HFFc6 (cell line): ENCODE data around the gene SEZ6L. TPM values are rescaled to one million over a fixed set of nuclear protein-coding genes. Genes with fewer than 3 reads are reported as not detected.

ENCODE experiments used
- DNase-seq: peaks from one replicate; pipeline ENCODE4 v3.0.0-alpha.2; 2018
- H3K27ac Mint-ChIP-seq: 2 replicates; pipeline ENCODE4 v1.8.0; 2020; ENCODE audit warnings: mild to moderate bottlenecking, mixed read lengths
- H3K27me3 Mint-ChIP-seq: 2 replicates; pipeline ENCODE4 v1.8.0; 2021; ENCODE audit warnings: mild to moderate bottlenecking, moderate library complexity, mixed read lengths; ENCODE audit not compliant: insufficient read depth
- H3K36me3 Mint-ChIP-seq: 2 replicates; pipeline ENCODE4 v1.8.0; 2021; ENCODE audit warnings: low read depth, mixed read lengths
- H3K4me1 Mint-ChIP-seq: 2 replicates; pipeline ENCODE4 v1.8.0; 2020; ENCODE audit warnings: low read depth, mixed read lengths
- H3K4me3 Mint-ChIP-seq: 2 replicates; pipeline ENCODE4 v1.8.0; 2020; ENCODE audit warnings: mild to moderate bottlenecking, moderate library complexity, mixed read lengths
- H3K9me3 Mint-ChIP-seq: 2 replicates; pipeline ENCODE4 v1.8.0; 2020; ENCODE audit warnings: mild to moderate bottlenecking, mixed read lengths
- long read RNA-seq: library from polyadenylated mRNA; unstranded; transcript quantifications from one replicate; pipeline ENCODE4 v2.0.0, GENCODE V29; 2019
- total RNA-seq, 6 experiments: library from RNA; stranded (reverse); fragmentation: NEBNext Ultra II Directional; extraction: Animal tissue kit (Norgen Biotek cat#: 25700); gene quantifications; 2 replicates in 1 of 6; 3 replicates in 5 of 6; pipeline ENCODE4 v1.2.3, GENCODE V29; 2021
- TF ChIP-seq, protein P1 (sequence below): fragments of 200-600 bp; sonication (generic); IDR thresholded peaks from 2 replicates; pipeline ENCODE4 v1.5.0; 2021; ENCODE audit warnings: antibody characterized with exemption, mild to moderate bottlenecking

Gene SEZ6L
- total RNA-seq: not detected
- long read RNA-seq: 0 reads

DNA sequence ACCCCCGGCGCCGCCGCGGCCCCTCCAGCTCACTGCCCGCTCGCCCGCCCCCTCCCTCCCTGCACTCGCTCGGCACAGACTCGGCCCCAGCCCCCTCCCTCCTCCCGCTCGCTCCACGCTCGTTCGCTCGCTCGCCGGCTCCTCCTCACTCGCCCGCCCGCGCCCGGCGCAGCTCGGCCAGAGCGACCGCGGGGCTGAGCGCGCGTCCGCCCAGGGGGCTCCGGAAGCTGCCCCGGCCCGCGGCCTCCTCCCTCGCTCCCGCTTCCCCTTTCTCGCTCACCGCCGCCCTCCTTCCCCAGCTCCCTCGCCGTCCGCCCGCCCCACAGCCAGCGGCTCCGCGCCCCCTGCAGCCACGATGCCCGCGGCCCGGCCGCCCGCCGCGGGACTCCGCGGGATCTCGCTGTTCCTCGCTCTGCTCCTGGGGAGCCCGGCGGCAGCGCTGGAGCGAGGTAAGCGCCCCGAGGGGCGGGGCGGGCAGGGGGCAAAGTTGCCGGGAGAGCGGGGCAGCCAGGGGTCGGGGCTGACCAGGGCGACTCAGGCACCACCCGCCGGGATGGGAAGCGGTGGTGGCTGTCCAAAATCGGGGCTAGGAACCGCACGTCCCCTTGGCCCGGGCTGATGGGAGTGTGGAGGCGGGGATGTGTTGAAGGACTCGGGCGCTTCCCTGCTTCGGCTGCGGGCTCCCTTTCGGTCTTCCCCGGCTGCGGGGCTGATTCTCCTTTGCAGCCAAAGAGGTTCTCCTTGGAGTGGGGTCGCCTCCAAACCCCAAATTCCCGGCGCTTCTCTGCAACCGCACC lies at the start of gene SEZ6L:
Gene SEZ6L, plus strand, starts transcription at position 148 of the 797 bp plus-strand sequence. Its CDS starts 208 bp downstream, at position 356.
- no peak for DNase-seq
- peaks cover 7% of the 10 kb centered on the region; the same call in 1 of the 2 replicates for H3K27me3 Mint-ChIP-seq
- TF ChIP-seq, protein P1, sequence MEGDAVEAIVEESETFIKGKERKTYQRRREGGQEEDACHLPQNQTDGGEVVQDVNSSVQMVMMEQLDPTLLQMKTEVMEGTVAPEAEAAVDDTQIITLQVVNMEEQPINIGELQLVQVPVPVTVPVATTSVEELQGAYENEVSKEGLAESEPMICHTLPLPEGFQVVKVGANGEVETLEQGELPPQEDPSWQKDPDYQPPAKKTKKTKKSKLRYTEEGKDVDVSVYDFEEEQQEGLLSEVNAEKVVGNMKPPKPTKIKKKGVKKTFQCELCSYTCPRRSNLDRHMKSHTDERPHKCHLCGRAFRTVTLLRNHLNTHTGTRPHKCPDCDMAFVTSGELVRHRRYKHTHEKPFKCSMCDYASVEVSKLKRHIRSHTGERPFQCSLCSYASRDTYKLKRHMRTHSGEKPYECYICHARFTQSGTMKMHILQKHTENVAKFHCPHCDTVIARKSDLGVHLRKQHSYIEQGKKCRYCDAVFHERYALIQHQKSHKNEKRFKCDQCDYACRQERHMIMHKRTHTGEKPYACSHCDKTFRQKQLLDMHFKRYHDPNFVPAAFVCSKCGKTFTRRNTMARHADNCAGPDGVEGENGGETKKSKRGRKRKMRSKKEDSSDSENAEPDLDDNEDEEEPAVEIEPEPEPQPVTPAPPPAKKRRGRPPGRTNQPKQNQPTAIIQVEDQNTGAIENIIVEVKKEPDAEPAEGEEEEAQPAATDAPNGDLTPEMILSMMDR: no peak
- H3K4me3 Mint-ChIP-seq: no peak within 1 kb of the TSS
- H3K27ac Mint-ChIP-seq: no peak within 1 kb of the TSS
- H3K36me3 Mint-ChIP-seq: no peaks in the 10 kb centered on the region
- H3K9me3 Mint-ChIP-seq: peaks cover 33% of the 10 kb centered on the region
- no peaks in the 10 kb centered on the region for H3K4me1 Mint-ChIP-seq

DNA sequence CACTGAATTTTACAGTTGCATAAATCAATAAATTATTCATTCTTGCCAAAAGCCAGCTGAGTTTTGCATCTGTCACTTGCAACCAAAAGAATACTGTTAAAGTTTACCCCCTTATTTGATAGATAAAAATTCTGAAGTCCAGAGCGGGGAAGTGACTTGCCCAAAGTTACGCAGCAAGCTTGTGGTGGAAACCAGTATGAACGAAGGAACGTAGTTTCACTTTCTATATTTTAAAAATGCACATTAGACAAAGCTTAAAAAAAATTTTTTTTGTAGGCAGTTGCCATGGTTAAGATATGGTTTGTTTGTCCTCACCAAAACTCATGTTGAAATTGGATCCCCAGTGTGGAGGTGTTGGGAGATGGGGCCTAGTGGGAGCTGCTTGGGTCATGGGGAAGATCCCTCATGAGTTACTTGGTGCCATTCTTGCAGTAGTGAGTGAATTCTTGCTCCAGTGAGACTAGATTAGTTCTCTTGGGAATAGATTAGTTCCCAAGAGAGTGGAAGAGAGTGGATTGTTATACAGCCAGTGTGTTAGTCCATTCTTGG lies 46.3 kb upstream of the SEZ6L start:
- Mint-ChIP-seq H3K4me1 (no peaks in the 10 kb centered on the region), H3K4me3 (no peak overlapping the region), H3K27ac (no peak overlapping the region), H3K9me3 (peaks cover 67% of the 10 kb centered on the region), H3K27me3 (no peaks in the 10 kb centered on the region), H3K36me3 (no peaks in the 10 kb centered on the region)
- TF ChIP-seq, protein P1: no peak
- no peak for DNase-seq

DNA sequence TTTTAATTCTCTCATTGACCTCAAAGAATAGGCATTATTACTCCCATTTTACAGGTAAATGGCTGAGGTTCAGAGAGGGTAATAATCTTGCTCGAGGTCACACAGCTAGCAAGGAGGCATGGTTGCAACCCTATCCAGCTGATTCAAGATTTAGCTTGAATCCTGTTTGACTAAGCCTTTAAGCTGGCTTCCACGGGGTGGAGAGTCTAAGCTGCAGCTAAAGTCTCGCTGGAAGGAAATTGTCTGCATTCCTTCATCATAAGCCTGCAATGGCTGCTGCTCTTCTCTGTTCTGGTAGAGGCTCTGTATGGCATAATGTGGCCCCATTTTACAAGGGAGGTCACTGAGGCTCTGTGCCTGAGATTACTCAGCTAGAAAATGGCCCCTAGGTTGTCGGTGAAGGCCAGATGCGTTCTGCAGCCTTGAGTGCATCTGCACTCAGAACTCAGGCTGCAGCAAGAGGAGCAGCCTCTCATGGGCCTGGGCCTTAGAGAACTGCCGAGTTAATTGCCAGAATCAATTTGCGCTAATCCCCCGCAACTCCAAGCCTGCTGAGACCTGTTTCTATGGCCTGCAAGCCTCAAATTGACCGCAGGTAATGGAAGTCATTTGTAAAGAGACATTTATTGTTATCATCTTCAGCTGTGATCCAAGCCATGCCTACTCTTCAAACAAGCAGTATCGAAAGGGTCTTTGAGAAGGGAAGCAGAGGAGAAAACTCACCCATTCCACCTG lies 44.1 kb upstream of the SEZ6L start:
- H3K36me3 Mint-ChIP-seq: no peaks in the 10 kb centered on the region; the same call in 1 of the 2 replicates
- peaks cover 63% of the 10 kb centered on the region for H3K9me3 Mint-ChIP-seq
- no peak for DNase-seq
- H3K4me1 Mint-ChIP-seq: no peaks in the 10 kb centered on the region
- TF ChIP-seq, protein P1: no peak
- H3K27ac Mint-ChIP-seq: no peak overlapping the region
- no peaks in the 10 kb centered on the region for H3K27me3 Mint-ChIP-seq
- no peak overlapping the region for H3K4me3 Mint-ChIP-seq

DNA sequence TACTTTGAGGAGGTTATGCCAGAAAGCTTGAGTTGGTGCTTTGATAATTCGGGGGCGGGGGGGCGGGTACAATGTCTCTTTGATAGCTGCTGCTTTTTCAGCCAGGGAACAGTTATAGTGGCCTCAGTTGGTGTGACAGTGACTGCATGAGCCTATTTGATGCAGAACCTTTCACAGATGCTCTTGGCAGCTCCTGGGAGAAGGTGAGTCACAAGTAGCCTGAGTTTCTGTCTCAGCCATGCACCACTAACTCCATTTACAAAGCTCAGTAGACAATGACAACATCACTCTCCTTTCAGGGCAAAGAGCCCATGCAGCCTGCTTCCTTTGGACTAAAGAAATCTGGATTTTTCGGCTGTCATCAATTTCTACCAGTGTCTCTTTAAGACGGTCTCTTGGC lies 42.1 kb upstream of the SEZ6L start:
- Mint-ChIP-seq H3K27ac (no peak overlapping the region), H3K27me3 (no peaks in the 10 kb centered on the region), H3K9me3 (peaks cover 66% of the 10 kb centered on the region), H3K4me3 (no peak overlapping the region), H3K36me3 (no peaks in the 10 kb centered on the region; the same call in 1 of the 2 replicates), H3K4me1 (no peaks in the 10 kb centered on the region)
- TF ChIP-seq, protein P1: no peak
- no peak for DNase-seq

DNA sequence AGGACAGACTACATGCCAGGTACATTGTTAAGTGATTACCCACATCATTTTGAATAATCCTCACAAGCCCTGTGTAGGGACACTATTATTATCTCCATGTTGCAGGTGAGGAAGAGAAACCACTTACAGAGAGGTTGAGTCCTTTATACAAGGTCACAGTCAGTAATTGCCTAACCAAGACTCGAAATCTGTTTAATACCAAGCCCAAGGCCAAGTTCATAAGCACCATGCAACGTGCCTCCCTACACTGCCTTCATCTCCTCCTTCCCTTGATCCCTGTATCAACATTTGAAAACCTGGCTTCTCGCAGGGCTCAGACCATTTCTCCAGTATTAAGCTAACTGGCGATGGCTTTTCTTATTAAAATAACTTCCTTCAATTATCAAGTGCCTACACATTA lies 41.7 kb upstream of the SEZ6L start:
- Mint-ChIP-seq H3K4me1 (no peaks in the 10 kb centered on the region), H3K9me3 (peaks cover 66% of the 10 kb centered on the region), H3K36me3 (no peaks in the 10 kb centered on the region; the same call in 1 of the 2 replicates), H3K4me3 (no peak overlapping the region), H3K27ac (no peak overlapping the region), H3K27me3 (no peaks in the 10 kb centered on the region)
- TF ChIP-seq, protein P1: no peak
- DNase-seq: no peak
